GM19463 (cell line): ENCODE measurements around the gene DDR2.
A peak's percentile ranks its signal among the peaks of the same experiment; 100 is the strongest.

Source experiments
- ATAC-seq: cut with Tn5 transposase; IDR thresholded peaks from one replicate; pipeline ENCODE4 v1.9.1; 2021; ENCODE audit warnings: mild to moderate bottlenecking, moderate library complexity; ENCODE audit not compliant: unreplicated experiment

Gene DDR2

GRCh38 chr1:162629077-162629627 is 3.1 kb upstream of the DDR2 start:
- no peak for ATAC-seq

DNA sequence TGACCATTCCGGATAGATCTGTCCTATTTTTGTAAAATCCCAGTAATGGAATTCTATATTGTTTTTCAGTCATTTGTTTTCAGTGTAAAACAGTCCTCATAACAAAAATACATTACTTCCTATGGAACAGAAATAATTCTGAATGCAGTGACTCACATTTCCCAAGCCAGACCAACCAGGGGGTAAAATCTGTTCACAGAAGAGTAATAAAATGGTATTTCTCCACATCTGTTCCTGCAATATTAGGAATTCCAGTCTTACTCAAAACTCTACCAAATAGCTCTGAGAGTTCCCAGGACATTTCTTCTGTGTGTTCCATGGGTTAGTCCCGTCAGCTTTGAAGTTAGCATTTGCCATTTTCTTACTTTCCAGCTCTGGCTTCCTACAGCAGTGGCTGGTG is 2.6 kb upstream of the DDR2 start:
- ATAC-seq = no peak

DNA sequence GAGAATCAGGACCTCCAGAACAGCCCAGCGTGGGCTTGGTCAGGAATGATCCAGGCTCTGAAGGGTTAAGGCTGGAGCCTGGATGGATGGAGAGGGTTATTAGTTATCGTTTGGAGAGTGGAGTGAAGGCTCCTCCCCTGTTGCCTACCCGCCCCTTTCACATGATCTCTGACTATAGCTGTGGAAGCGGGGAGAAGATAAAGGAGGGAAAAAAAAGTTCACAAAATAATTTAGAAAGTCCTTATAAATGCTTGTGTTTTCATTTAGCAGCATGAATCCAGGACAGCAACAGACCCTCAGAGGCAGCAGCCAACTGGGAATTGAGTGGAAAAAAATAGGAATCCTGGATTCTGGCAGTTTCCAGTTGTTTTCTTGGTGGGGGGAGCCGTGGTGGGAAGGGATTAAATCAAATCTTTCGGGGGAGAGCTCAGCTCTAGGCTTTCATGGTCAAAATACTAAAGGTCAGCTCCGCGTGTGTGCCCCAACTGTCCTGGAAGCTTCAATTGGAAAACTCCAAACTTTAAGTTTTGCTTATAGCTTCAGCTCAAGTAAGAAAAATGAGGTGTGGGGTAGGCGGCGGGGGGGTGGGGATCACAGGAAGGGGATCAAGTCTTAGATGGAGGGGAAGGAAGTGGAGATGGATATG is 595 bp upstream of the DDR2 start:
- no peak for ATAC-seq

GRCh38 chr1:162632698-162633080 is 425 bp downstream of the DDR2 start:
- ATAC-seq = no peak

DNA sequence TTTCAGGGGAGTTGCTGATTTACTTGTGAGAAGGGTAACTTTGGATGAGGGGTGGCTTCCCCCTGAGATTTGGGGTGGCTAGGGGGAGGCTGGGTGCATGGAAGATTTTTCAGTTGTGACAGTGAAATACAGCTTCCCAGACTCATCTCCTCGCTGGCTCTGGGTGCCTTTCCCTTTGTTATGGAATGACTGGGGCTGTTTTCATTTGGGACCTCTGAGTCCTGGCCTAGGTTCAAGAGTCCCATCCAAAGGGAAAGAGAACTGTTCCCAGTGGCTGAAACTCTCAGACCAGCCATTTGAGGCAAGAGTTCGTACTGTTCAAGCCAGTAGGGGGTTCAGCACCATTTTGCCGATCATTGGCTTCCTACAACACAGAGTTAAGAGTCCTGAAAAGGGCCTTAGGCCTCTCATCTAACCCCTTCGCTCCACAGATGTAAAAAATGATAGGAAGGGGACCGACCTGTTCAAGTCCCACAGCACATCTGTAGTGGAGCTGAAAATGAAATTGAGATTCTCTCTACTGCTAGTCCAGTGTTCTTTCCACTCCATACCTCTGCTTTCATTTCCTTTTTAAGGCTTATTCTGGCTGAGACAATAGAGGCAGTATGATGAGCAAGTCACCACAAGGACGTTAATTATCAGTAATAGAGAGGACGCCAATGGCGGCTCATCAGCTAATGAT is 958 bp downstream of the DDR2 start:
- ATAC-seq = peak; percentile 58

DNA sequence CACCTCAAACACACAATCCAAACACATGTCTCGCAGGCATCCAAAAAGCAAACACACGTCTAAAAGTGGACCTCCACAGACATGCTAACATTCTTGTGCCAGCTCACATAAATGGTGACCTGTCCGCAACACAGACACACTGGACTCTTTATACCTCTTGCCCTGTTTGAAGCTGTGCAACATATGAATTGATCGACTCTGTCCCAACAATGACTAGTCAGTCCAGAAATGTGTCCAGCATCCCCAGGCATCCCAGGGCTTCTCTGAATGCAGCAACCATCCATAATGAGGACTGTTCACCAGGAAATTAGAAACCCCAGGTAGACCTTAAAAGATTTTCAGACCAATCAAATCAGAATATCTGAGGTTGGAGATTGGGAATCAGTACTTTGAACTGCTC is 3.2 kb downstream of the DDR2 start:
- ATAC-seq = no peak

DNA sequence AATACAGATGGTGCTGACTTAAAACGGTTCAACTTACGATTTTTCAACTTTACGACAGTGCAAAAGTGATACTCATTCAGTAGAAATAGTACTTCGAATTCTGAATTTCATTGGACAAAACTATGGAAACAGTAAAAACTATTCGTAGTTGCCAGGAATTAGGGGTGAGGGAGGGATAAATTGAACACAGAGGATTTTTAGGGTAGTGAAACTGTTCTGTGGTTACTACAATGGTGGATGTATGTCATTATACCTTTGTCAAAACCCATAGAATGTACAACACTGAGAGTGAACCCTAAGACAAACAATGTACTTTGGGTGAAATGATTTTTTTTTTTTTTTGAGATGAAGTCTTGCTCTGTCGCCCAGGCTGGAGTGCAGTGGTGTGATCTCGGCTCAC is 7.5 kb downstream of the DDR2 start:
- no peak for ATAC-seq

GRCh38 chr1:162641114-162641513 is 8.8 kb downstream of the DDR2 start:
- ATAC-seq = no peak

GRCh38 chr1:162644986-162645314 is 12.7 kb downstream of the DDR2 start:
- no peak for ATAC-seq

DNA sequence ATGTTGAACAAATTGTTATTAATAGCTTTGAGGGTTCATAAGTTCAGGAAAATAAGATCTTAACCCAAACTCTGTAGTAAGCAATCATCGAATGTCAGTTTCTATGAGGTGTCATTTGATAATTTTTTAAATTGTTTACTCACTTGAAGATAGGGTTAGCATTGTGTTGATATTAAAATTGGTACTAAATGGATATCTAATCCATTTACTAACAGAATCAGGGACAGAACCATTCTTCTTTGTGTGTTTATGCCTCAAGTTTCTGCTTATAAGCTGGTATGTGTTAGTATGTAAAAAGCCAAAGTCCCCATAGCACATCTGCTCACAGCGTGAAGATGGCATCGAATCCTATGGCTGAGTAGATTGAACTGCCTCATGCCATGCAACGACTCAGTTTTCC is 13.4 kb downstream of the DDR2 start:
- ATAC-seq = no peak

- ATAC-seq = no peak
These were observed 17.3 kb downstream of the DDR2 start for GRCh38 chr1:162649583-162649982.

DNA sequence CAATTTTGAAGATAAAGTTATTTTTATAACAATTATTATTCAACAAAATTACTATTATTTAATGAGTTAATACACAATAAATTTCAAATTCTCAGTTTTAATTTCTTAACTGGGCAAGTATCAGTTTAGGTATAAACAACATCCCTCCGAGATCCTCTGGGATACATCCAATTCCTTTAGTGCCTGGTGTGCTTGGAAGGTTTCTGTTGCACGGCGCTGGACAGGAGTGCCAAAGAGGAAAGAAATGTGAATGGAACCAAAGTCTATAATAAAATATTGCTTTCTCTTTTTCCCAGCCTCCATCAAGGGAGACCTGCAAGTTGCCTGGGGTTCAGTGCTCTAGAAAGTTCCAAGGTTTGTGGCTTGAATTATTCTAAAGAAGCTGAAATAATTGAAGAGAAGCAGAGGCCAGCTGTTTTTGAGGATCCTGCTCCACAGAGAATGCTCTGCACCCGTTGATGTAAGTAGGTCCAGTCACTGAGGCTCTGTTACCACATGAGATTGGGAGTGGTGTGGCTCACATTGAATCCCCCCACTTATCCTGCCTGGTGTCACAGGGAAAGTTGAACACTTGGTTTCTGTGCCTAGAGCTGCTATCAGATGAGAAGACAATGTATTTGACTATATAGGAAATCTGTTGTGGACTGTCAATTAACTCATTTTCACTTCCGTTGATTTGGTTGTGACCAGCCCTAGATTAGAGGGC is 22.8 kb downstream of the DDR2 start:
- ATAC-seq = no peak

GRCh38 chr1:162656266-162656665 is 24.0 kb downstream of the DDR2 start:
- ATAC-seq = no peak

DNA sequence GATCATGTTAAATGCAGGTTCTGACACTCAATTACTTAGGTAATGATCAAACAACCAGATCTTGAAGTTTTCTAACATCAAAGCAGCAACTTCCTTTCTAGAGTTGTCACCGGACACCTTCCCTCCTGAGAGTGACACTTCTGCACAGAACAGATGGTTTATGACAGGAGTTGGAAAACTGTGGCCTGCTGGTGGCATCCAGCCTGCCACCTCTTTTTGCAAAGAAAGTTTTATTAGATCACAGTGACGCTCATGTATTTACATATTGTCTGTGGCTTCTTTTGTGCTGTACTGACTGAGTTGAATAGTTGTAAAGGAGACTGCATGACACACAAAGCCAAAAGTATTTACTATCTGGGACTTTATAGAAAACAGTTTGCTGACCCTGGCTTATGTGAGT is 28.3 kb downstream of the DDR2 start:
- no peak for ATAC-seq

- ATAC-seq = no peak
These were observed 29.1 kb downstream of the DDR2 start for GRCh38 chr1:162661336-162661735.

DNA sequence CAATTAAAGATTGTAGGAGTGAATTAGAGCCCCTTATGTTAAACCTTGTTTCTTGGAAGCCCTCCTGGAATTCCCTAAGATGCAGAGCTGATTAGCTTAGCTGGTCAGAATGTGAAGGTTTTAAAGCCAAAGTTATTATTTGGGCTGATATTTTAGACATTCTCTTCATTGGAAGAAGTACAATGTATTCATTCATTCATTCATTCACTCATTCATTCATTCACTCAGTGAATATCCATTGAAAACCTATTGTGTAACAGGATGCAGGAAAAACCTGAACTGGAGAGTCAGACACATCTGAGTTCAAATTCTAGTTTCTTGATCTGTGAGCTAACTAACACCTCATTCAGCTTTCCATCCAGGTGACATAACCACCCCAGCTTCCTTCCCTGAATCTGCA is 29.7 kb downstream of the DDR2 start:
- no peak for ATAC-seq

DNA sequence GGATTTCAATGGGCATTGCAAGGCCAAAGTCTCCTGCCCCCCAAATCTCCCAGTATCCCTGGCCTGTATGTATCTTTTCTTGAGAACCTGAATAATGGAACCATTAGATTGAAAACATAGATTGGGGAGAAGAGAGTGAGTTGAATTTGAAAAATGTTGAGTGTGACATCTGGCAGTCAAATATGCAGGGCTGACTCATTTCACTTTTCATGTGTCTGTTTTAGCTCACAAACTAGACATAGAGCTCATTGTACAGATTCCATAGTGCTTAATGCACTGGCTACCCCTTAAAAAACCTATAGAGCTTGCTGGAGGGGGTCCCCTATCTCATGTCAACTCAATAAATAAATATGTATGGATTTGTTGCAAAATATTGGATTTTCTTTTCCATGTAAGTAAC is 30.8 kb downstream of the DDR2 start:
- ATAC-seq = peak; percentile 61

- peak; percentile 44 for ATAC-seq
These were observed 31.4 kb downstream of the DDR2 start for GRCh38 chr1:162663589-162664106.

- no peak for ATAC-seq
These were observed 33.9 kb downstream of the DDR2 start for GRCh38 chr1:162666006-162666645.

- no peak for ATAC-seq
These were observed 35.3 kb downstream of the DDR2 start for GRCh38 chr1:162667381-162668080.
